ENCODE results near the gene NFIB.

The NFIB gene

DNA sequence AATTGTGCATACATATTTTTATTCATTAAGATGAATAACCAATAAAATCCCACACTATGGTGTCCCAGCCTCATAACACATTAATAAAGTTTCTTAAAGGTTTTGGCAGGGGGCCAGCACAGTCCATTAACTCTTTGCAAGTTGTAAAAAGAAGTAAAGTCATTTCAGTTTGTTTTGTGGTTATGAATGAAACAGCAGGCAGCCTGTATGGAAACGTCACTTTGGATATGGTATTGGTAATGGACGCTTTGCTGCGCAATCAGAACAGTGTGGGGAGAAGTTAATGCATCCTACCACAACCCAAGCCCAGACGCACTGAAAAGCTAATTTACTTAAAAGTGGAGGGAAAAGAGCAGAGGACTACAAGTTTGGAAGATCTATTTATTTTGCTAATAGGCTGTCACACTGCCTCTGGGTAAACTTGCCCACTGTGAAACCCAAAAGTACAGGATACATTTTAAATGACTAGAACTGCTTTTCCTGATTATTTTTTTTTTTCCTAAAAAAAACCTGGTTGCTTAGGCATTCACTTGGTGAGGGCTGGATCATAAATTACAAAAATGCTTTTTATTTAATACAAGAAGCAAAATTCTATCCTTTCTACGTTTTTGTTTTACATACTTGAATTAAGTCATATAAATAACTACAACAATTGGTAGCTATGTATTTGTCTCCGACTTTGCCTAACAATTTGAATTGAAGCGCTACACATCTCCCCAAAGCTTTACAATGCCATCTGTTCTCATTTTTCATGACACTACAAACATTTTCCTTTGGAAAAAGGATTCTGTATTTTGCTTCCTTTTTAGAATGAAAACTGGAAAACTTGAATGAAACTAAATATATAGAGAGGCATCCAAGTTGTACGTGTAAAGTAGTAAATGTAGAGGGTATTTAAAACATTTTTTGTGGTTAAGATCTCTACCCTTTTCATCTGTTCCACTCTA, 104.3 kb downstream of the NFIB start:
- DNase-seq = no peak

DNA sequence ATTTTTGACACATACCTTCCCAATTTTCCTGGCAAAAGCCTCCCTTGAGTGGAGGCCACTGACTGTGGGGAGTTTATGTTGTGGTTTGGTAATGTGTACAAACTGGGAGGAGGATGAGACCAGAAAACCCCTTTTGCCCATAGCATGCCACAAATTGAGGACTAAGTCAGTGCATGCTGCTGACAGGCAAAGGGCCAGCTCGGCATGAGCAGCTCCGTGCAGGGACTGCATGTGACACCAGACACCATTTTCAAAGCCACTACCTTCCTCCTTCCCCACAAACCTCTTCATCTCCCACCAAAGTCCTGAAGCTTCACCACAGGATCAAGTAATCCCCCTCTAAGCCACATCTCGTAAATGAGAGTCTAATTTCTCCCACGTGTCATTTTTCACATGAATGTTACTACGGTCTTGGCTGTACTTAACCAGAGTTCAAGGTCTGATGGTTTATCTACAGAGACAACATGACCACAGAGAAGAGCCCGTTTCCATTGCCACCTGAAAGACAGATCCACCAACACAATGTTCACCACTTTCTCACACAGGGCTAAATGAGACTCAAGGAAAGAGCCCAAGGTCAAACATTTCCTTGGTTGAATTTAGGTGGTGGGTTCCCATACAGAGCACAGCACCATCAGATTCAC, 106.5 kb downstream of the NFIB start:
- DNase-seq = no peak

DNA sequence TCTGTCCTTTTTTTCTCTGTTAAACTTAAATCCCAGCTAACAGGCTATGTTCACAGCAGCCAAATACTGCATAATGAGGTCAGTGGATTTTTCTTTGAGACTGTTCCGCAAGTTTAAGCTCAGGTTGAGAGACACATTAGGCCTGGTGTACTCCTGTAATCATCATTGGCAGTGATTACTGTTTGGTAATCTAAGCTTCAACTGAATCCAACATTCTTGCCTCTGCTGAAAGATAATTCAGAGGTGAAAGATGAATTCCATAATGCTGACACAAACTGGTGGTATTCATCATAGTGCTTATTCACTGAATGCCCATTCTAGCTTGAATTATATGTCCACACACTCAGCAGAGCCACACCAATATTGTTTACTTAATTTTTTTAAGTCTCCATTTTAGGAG, 108.5 kb downstream of the NFIB start:
- DNase-seq = no peak

DNA sequence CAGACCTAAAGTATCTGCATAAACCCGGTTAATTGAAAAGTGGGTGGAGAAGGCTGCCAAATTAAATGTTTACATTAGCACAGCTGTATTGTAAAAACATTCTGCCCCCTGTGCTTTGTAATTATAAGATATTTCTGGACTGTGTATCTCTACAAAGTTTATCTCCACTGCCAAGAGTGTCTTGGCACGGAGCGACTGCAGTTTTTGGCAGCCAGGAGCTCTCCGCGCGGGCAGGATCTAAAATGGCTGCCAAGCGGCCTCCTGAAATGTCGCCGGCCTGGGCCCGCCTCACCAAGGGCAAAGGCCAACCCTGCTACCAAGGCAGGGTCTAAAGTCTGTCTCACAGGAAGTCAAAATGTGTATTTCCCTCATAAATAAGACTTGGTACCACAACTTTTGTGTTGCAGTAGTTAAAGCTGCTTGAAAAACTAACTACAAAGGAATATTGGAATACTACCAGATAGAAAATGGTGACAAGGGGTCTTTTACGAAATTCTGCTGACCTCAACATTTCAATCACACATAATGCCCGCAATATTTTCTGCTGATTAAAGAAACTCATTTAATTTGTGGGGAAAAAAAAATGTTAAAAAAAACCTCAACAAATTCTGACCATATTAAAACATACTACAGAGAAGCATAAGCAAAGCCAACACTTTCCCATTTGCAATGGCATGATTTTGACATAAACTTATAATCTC, 110.4 kb downstream of the NFIB start:
- no peak for DNase-seq

GRCh38 chr9:14198841-14199455, 115.0 kb downstream of the NFIB start:
- DNase-seq = no peak

- no peak for DNase-seq
These were observed 115.7 kb downstream of the NFIB start for GRCh38 chr9:14198047-14198840.

- DNase-seq = no peak
These were observed 116.5 kb downstream of the NFIB start for GRCh38 chr9:14197325-14197858.

DNA sequence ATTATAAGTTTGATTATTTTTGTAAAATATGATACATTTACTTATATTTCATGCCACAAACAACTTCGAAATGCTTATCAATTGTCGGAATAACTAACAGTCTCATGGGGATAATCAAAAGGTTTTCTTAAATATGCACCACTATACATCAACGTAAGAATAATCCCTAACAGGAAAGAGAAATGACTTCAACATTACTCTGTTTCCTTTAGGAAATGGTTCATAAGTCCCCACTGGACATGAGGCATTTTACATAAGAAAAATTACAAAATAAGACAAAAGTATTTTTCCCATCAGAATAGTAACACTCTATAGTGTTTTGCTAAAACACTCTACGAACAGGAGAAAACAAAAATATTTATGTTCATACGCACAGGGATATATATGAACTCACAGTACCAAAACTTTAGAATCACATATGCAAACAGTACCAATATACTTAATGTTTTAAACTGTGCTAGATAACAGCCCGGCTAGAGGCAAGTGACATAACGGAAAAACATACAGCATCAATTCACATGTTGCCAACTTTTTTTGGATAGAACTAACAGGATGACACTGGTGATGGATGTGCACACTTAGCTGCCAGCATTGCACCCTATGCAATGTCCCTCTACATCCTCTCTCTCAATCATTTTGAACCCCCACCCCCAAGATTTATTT, 120.5 kb downstream of the NFIB start:
- no peak for DNase-seq

DNA sequence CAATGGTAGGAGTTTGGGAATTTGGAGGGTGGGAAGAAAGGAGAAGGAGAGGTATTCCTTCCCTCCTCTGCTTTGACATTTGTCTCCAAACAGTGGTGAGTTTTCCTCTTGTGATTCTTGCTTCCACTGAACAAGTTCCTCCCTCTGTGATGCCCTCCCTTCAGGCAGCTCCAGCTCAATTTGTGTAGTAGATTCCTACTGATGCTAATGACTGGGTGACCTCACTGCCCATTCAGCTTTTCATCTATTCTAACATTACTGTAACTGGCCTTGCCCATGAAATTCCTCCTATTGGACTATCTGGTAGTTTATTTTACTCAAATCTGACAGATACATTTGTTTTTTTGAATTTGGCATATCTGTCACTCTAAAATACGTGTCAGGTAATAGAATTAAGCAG, 121.4 kb downstream of the NFIB start:
- no peak for DNase-seq

- no peak for DNase-seq
These were observed 122.4 kb downstream of the NFIB start for GRCh38 chr9:14191512-14191911.

DNA sequence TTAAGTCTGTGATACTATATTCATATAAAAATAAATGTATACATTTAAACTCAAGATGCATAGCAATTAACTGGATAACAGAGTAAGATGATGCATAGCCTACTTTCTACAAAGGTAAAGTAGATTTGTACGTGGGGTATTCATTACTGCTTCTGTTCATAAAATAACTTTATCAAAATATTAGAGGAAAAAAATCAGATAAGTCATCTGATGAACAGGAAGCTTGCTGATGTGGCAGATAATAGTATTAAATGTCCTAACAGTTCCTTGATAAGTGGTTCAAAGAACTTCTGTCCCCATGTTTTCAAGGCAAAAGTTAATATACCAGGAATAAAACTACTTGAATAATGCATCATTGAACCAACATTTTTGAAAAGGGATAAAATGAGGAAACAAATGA, 123.7 kb downstream of the NFIB start:
- no peak for DNase-seq

DNA sequence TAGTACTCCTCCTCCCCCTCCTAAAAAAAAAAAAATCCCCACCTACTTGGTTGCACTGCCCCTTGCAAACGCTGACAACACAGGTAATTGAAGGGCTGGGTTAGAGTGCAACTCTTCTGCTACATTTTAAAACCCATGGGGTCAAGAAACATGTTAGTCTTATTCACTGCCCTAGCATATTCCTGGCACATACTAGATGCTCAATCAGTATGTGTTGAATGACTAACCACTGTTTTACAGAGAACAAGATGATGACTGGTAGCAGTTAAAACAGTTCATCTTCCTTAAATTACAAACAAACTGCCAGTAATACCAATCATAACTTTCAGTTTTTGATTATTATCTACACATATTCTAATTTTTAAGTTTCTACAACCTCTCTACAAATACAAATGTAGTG, 124.4 kb downstream of the NFIB start:
- DNase-seq = no peak

- DNase-seq = no peak
These were observed 124.8 kb downstream of the NFIB start for GRCh38 chr9:14189146-14189545.

GRCh38 chr9:14188538-14188937, 125.4 kb downstream of the NFIB start:
- no peak for DNase-seq

GRCh38 chr9:14188011-14188410, 125.9 kb downstream of the NFIB start:
- no peak for DNase-seq

GRCh38 chr9:14186096-14186495, 127.8 kb downstream of the NFIB start:
- no peak for DNase-seq

DNA sequence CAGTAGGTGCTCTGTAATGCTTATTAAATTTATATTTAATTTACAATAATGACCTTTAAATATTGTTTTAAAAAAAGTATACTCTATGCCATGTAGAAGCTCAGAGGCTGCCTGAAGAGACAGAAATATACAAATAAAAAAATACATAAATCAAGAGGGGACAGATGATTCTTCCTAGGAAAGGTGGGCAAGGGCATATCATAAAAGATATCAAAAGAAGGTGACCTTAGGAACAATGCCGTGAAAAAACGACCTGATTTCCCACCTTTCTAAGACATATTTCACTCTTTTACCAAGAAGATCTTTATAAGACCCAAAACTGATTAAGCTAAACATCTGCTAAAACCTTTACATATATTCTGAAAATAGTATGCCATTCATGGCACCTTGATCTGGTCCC, 128.9 kb downstream of the NFIB start:
- DNase-seq = no peak

DNA sequence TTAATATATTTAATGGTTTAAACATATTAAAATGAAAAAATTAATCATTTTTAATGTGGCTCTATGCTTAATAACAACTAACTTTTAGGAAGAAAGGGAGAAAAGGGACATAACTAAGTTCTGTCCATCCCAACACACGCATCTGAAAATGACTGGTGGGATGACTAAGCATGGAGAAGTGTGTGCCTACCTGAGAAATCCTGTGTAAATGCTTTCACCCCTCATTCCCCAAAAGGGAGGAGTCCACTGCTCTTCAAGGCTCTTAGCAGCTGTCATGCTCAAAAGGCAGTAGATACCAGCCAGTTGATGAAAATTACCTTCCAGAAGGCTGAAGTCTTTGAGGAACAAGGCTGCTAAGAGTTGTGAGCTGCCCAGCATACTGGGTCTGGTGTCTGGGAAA, 130.9 kb downstream of the NFIB start:
- DNase-seq = no peak

- no peak for DNase-seq
These were observed 132.9 kb downstream of the NFIB start for GRCh38 chr9:14180960-14181537.

- DNase-seq = no peak
These were observed 133.6 kb downstream of the NFIB start for GRCh38 chr9:14180093-14180959.

Measured in MV-4-11 (cell line).